HK-2 (cell line): ENCODE data around the gene RUFY4.
A peak's percentile ranks its signal among the peaks of the same experiment; 100 is the strongest.
"Not testable (repeated sequence)": the region's sequence is repeated elsewhere in the genome, so short reads cannot be mapped to it uniquely, and the experiment has no call there.

ENCODE experiments used
- DNase-seq: peaks from one replicate; pipeline ENCODE4 v3.0.0-alpha.2; 2018; ENCODE audit not compliant: unreplicated experiment

Gene RUFY4

GRCh38 chr2:218031771-218032257 lies 37.2 kb upstream of the RUFY4 start:
- DNase-seq, result no peak

GRCh38 chr2:218032336-218033171 lies 36.5 kb upstream of the RUFY4 start:
- no peak for DNase-seq

GRCh38 chr2:218033208-218033589 lies 35.9 kb upstream of the RUFY4 start:
- no peak for DNase-seq

DNA sequence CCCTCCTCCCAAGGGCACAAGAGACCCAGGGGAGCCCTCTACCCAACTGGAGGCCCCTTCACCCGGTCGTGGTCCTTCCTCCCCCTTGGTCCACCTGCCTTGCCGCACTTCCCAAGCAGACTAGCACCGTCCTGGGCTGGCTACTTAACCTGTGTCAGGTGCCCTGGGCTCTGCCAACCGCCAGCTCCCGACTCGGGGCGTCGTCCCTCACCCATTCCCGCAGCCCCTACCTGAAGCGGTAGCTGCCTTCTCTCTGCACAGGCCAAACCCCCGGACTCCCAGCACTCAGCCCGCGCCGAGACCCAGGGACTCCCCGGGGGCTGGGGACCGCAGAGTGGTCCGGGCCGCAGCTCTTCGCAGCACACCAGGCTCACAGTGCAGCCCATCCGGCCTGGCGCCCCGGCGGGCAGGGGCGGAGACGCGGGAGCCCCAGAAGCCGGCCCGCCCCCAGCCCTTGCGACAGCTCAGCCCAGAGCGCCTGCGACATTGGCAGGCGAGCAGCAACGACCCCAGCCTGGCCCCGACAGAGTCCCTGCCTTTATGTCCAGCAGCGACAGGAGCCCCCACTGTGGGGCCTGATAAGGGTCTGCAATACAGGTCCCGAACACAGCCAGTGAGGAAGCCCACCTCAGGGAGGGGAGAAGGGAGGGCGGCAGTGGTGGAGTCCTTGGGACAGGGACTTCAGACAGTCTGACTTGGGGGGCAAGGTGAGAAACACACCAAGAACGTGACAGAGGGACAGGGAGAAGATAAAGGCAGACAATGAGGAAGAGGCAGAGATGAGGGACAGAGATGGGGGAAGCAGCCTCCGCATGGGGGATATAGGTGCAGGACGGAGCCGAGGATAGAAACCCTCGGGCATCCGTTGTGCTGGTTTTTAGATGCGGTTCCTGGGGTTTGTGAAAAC lies 35.2 kb upstream of the RUFY4 start:
- DNase-seq, result no peak

- DNase-seq, result peak; percentile 66
Observed at GRCh38 chr2:218034497-218035213, 34.4 kb upstream of the RUFY4 start.

GRCh38 chr2:218035463-218036100 lies 33.5 kb upstream of the RUFY4 start:
- DNase-seq, result no peak

GRCh38 chr2:218036371-218036770 lies 32.7 kb upstream of the RUFY4 start:
- no peak for DNase-seq

DNA sequence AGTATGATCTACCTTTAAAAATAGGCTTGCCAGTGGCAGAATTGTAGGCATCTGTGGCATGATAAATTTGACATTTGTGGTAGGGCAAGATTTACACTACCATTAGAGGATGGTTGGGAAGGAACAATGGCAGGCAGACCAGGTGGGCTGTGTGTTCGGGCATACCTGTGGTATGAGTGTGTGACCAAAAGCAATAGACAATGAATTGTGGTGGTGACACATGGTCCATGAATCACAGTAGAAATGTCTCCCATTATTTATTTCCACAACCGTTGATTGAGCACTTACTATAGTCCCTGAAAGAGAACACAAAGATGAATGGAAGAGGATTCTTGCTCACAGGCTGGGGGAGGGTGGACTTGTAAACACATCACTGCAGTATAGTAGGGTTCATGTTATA lies 29.9 kb upstream of the RUFY4 start:
- no peak for DNase-seq

DNA sequence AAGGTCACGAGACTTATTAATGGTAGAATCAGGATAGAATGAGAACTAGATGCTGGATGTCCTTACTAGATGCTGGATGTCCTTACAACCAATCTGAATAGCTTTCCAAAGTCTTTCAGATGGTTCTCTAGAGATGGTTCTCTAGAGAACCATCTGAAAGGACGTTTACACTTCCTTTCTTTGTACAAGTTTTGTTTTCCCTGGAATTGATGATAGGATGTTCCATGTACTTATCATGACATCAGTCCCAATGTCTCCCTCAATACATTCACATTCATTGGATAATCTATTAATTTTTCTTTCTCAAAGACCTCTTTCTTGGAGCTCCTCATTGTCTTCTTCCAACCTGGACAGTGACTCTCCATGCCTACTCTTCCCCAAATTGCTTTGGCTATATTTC lies 28.2 kb upstream of the RUFY4 start:
- no peak for DNase-seq

DNA sequence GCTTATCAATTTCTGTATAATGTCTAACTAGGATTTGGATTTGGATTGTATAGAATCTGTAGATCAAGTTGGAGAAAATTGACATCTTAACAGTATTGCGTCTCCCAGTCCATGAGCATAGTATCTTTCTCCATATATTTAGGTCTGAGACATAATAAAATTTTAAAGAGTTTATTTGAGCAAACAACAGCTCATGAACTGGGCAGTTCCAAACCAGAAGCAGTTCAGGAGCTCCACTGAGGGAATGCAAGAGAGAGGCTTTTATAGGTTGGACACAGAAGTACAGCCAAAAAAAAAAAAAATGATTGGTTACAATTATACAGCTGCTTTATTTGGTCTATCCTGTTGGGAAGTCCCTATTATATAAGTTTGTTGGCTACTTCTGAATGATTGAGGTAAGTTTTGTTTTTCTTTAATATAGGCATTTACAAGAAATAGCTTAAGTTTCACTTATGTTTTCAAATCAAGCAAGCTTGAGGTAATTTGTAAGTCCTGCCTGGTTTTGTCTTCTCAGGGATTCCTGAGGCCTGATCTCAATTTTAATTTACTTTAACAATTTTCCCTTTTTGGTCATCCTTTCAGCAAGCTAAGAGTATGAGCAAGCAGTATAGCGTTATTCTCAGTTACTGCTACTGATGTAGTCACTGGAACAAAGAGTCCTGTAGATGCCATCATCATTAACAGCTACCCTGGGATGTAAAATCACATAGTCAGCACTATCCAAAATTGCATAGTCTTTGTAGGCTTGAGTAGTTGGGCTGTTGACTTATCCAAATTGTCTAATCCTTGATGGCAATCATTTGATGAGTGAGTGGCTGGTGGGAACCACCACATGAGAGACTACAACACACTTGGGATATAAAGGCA lies 27.5 kb upstream of the RUFY4 start:
- no peak for DNase-seq

- DNase-seq, result no peak
Observed at GRCh38 chr2:218043100-218043499, 26.0 kb upstream of the RUFY4 start.

GRCh38 chr2:218043701-218044109 lies 25.3 kb upstream of the RUFY4 start:
- no peak for DNase-seq

GRCh38 chr2:218044599-218044998 lies 24.5 kb upstream of the RUFY4 start:
- DNase-seq, result not testable (repeated sequence)

DNA sequence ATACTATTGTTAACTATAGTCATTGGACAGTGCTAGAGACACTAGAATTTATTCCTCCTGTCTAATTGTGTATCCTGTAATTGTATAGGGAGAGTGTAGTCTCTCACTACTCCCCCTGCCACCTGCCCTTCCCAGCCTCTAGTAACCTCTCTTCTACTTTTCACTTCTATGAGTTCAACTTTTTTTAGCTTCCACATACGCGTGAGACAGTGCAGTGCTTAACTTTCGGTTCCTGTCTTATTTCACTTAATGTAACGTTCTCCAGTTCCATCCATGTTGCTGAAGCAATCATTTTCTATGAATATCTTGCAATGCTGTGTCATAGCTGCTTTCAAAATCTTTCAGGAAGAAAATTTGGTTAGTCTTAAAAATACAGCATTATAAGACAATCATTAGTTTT lies 22.8 kb upstream of the RUFY4 start:
- DNase-seq, result no peak

GRCh38 chr2:218047536-218048225 lies 21.4 kb upstream of the RUFY4 start:
- DNase-seq, result no peak

GRCh38 chr2:218051903-218052302 lies 17.1 kb upstream of the RUFY4 start:
- no peak for DNase-seq

DNA sequence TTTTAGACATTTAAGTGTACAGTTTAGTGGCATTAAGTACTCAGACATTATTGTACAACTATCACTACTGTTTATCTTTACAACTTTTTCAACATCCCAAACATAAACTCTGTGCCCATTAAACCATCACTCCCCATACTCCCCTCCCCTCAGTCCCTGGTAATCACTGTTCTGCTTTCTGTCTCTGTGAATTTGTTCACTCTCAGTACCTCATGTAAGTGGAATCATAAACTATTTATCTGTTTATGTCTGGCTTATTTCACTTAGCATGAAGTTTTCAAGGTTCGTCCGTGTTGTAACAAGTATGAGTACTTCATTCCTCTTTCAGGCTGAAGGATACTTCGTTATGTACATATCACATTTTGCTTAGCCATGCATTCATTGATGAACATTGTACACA lies 9.8 kb upstream of the RUFY4 start:
- no peak for DNase-seq

- DNase-seq, result no peak
Observed at GRCh38 chr2:218060118-218060517, 8.9 kb upstream of the RUFY4 start.

GRCh38 chr2:218060950-218061660 lies 7.9 kb upstream of the RUFY4 start:
- no peak for DNase-seq
